PC-3 (cell line): ENCODE measurements around the gene SMYD3. TPM values are rescaled to one million over a fixed set of nuclear protein-coding genes. Genes with fewer than 3 reads are reported as not detected.

ENCODE experiments used
- ATAC-seq: fragments of 200-7000 bp; cut with Tn5 transposase; 2 replicates; pipeline ENCODE4 v1.9.1; 2020; ENCODE audit warnings: mild to moderate bottlenecking, moderate library complexity
- BruUV-seq: library from RNA; stranded (reverse); fragments of 400-500 nt; replicated peaks from 2 replicates; lab custom pipeline; 2021; lab: Mats Ljungman, UMichigan
- CTCF ChIA-PET: fragments of 300-600 bp; sonication (Branson Sonifier 250); formaldehyde crosslinking; loops from one replicate; lab custom pipeline; 2022; ENCODE audit warnings: antibody characterized with exemption; lab: Charles Lee
- POLR2A ChIA-PET: fragments of 300-600 bp; sonication (Branson Sonifier 250); formaldehyde crosslinking; loops from one replicate; lab custom pipeline; 2022; ENCODE audit warnings: antibody characterized with exemption; ENCODE audit not compliant: unreplicated experiment; lab: Charles Lee
- DNase-seq: peaks from one replicate; pipeline ENCODE4 v3.0.0-alpha.2; 2015
- H2AFZ ChIP-seq: fragments of 300-600 bp; sonication (generic); 2 replicates; pipeline ENCODE4 v1.6.0; 2016; ENCODE audit warnings: antibody characterized with exemption, low read length
- H3F3A ChIP-seq: fragments of 300-600 bp; sonication (generic); one replicate; pipeline ENCODE4 v1.6.0; 2017; ENCODE audit warnings: antibody characterized with exemption, low read length, control low read depth, mild to moderate bottlenecking; ENCODE audit not compliant: unreplicated experiment
- H3K27ac ChIP-seq: fragments of 300-600 bp; sonication (generic); 2 replicates; pipeline ENCODE4 v1.5.1; 2016; ENCODE audit warnings: mild to moderate bottlenecking, low read length
- H3K27me3 ChIP-seq: fragments of 300-600 bp; sonication (generic); 2 replicates; pipeline ENCODE4 v1.6.1; 2016; ENCODE audit warnings: low read length, mixed read lengths
- H3K36me3 ChIP-seq: fragments of 300-600 bp; sonication (generic); 2 replicates; pipeline ENCODE4 v1.6.1; 2016; ENCODE audit warnings: low read depth, mixed run types, low read length, mixed read lengths
- H3K4me1 ChIP-seq: fragments of 300-600 bp; sonication (generic); 2 replicates; pipeline ENCODE4 v1.5.1; 2016; ENCODE audit warnings: low read length; ENCODE audit not compliant: insufficient read depth
- H3K4me2 ChIP-seq: fragments of 300-600 bp; sonication (generic); 2 replicates; pipeline ENCODE4 v1.6.0; 2016; ENCODE audit warnings: low read length
- H3K4me3 ChIP-seq: fragments of 300-600 bp; sonication (generic); 2 replicates; pipeline ENCODE4 v1.5.1; 2016; ENCODE audit warnings: mild to moderate bottlenecking, low read length, mixed read lengths
- H3K79me2 ChIP-seq: fragments of 300-600 bp; sonication (generic); 2 replicates; pipeline ENCODE4 v1.6.1; 2017; ENCODE audit warnings: low read length, mixed read lengths
- H3K9ac ChIP-seq: fragments of 300-600 bp; sonication (generic); 2 replicates; pipeline ENCODE4 v1.6.0; 2016; ENCODE audit warnings: mild to moderate bottlenecking, low read length
- H3K9me2 ChIP-seq: fragments of 300-600 bp; sonication (generic); replicated peaks from 2 replicates; pipeline ENCODE4 v1.6.1; 2016; ENCODE audit warnings: mixed run types, low read length, mixed read lengths
- H3K9me3 ChIP-seq: fragments of 300-600 bp; sonication (generic); 2 replicates; pipeline ENCODE4 v1.6.1; 2016; ENCODE audit warnings: low read length, mixed read lengths
- H4K20me1 ChIP-seq: fragments of 300-600 bp; sonication (generic); 2 replicates; pipeline ENCODE4 v1.6.1; 2016; ENCODE audit warnings: low read length, mixed read lengths
- EZH2 ChIP-seq: fragments of 300-600 bp; sonication (generic); IDR thresholded peaks from one replicate; pipeline ENCODE4 v1.6.1; 2017; ENCODE audit warnings: antibody characterized with exemption, mild to moderate bottlenecking, low read length; ENCODE audit not compliant: unreplicated experiment
- EZH2phosphoT487 ChIP-seq: fragments of 300-600 bp; sonication (generic); IDR thresholded peaks from 2 replicates; pipeline ENCODE4 v1.6.1; 2018; ENCODE audit warnings: mild to moderate bottlenecking, antibody characterized with exemption, low read length, borderline replicate concordance
- intact Hi-C: fragments of 100-400 bp; cut with micrococcal nuclease; formaldehyde crosslinking; loops from 2 replicates; pipeline ENCODE4 v1.9.0; 2023
- total RNA-seq: library from RNA; depleted of rRNA; stranded (reverse); fragments of >200 nt; gene quantifications from 2 replicates; pipeline ENCODE4 v1.2.3, GENCODE V29; 2014
- TF ChIP-seq, protein P1 (sequence below): fragments of 300-600 bp; sonication (generic); conservative IDR thresholded peaks from 2 replicates; pipeline ENCODE4 v1.5.1; 2017; ENCODE audit warnings: antibody characterized with exemption, low read depth, mild to moderate bottlenecking, low read length

The SMYD3 gene
- total RNA-seq, 1 experiment from 2014 or later: 33.0 TPM

GRCh38 chr1:246291127-246291526 lies 216.0 kb downstream of the SMYD3 start:
- BruUV-seq: no TSS peak

GRCh38 chr1:246283771-246284410 lies 223.2 kb downstream of the SMYD3 start:
- ChIA-PET CTCF (no interaction called here), POLR2A (no interaction called here)
- peaks cover 23% of the 10 kb centered on the region for H3K4me1 ChIP-seq
- no peaks in the 10 kb centered on the region for H3K27me3 ChIP-seq
- ATAC-seq: no peak
- BruUV-seq: no TSS peak
- TF ChIP-seq, protein P1, sequence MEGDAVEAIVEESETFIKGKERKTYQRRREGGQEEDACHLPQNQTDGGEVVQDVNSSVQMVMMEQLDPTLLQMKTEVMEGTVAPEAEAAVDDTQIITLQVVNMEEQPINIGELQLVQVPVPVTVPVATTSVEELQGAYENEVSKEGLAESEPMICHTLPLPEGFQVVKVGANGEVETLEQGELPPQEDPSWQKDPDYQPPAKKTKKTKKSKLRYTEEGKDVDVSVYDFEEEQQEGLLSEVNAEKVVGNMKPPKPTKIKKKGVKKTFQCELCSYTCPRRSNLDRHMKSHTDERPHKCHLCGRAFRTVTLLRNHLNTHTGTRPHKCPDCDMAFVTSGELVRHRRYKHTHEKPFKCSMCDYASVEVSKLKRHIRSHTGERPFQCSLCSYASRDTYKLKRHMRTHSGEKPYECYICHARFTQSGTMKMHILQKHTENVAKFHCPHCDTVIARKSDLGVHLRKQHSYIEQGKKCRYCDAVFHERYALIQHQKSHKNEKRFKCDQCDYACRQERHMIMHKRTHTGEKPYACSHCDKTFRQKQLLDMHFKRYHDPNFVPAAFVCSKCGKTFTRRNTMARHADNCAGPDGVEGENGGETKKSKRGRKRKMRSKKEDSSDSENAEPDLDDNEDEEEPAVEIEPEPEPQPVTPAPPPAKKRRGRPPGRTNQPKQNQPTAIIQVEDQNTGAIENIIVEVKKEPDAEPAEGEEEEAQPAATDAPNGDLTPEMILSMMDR: no peak
- TF ChIP-seq EZH2phosphoT487: no peak
- TF ChIP-seq EZH2: no peak
- H3K9me2 ChIP-seq: no peaks in the 10 kb centered on the region
- H3K4me2 ChIP-seq: no peak overlapping the region
- no peaks in the 10 kb centered on the region for H3K36me3 ChIP-seq
- H3K27ac ChIP-seq: no peak overlapping the region
- H3K79me2 ChIP-seq: no peaks in the 10 kb centered on the region
- DNase-seq: no peak
- no peaks in the 10 kb centered on the region for H3F3A ChIP-seq
- H3K9me3 ChIP-seq: no peaks in the 10 kb centered on the region
- intact Hi-C loops: loop anchor here (5.0 kb wide), 2 partner anchors 147 to 1132 kb away; partner anchors contain the start of gene KIF26B
- no peak overlapping the region for H2AFZ ChIP-seq
- H3K4me3 ChIP-seq: no peak overlapping the region
- no peak overlapping the region for H3K9ac ChIP-seq
- H4K20me1 ChIP-seq: no peaks in the 10 kb centered on the region

More at GRCh38 chr1:246291127-246291526, 216.0 kb downstream of the SMYD3 start:
- Histone ChIP-seq H3K4me1 (no peaks in the 10 kb centered on the region), H3K27me3 (no peaks in the 10 kb centered on the region), H4K20me1 (no peaks in the 10 kb centered on the region), H3K36me3 (no peaks in the 10 kb centered on the region), H3K4me2 (no peak overlapping the region), H3F3A (no peaks in the 10 kb centered on the region), H3K9ac (no peak overlapping the region), H3K9me3 (no peaks in the 10 kb centered on the region), H3K79me2 (no peaks in the 10 kb centered on the region), H3K4me3 (no peak overlapping the region), H2AFZ (no peak overlapping the region), H3K27ac (no peak overlapping the region), H3K9me2 (no peaks in the 10 kb centered on the region)
- DNase-seq (no peak), ATAC-seq (no peak)
- CTCF ChIA-PET: no interaction called here
- intact Hi-C loops: no loop called here
- POLR2A ChIA-PET: no interaction called here
- TF ChIP-seq EZH2 (no peak), EZH2phosphoT487 (no peak)
- TF ChIP-seq, protein P1: no peak

DNA sequence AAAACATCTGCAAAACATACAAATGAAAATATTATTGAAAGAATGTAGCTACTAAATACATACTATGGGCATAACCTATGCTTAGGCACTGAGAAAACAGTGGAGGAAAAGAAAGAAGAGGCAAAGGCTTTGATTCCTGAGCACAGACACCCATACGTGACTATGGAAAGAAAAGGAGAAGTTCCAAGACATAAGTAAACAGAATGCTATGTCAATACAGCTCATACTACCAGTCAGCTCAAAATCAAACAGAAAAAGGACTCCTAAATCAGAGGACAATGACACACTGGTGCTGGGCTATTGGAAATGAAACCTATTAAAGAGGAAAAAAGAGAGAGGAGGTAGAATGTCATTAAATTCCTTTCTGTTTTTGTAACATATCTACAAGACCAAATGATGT lies 225.4 kb downstream of the SMYD3 start:
- ChIA-PET CTCF (interaction anchor here (0.6 to 0.8 kb wide), 4 partner anchors 36 to 1125 kb away, joined by 3 to 12 read pairs (median 4); no protein-coding TSS in a partner anchor), POLR2A (interaction anchor here (0.6 kb wide), 1 partner anchor 547 kb away, joined by 3 read pairs; no protein-coding TSS in a partner anchor)
- Histone ChIP-seq H3K79me2 (no peaks in the 10 kb centered on the region), H3K4me2 (peak overlapping the region; percentile 42), H3K9ac (peak overlapping the region; percentile 2; the same call in 1 of the 2 replicates), H3K27ac (peak overlapping the region; percentile 54), H3K9me3 (no peaks in the 10 kb centered on the region), H3F3A (no peaks in the 10 kb centered on the region), H3K27me3 (no peaks in the 10 kb centered on the region), H3K9me2 (no peaks in the 10 kb centered on the region), H3K4me1 (peaks cover 23% of the 10 kb centered on the region), H3K4me3 (no peak overlapping the region), H4K20me1 (no peaks in the 10 kb centered on the region), H2AFZ (no peak overlapping the region), H3K36me3 (no peaks in the 10 kb centered on the region)
- ATAC-seq: peak; percentile 98
- no TSS peak for BruUV-seq
- DNase-seq: peak; percentile 84
- TF ChIP-seq, protein P1: no peak
- TF ChIP-seq EZH2phosphoT487 (no peak), EZH2 (no peak)
- intact Hi-C loops: loop anchor here (2.0 to 5.0 kb wide), 5 partner anchors 125 to 1129 kb away; partner anchors contain the start of gene KIF26B
